Fibroblast of the aortic adventitia (primary cell): ENCODE results near the gene CEP85L. TPM values are rescaled to one million over a fixed set of nuclear protein-coding genes. Genes with fewer than 3 reads are reported as not detected.

Source experiments
- DNase-seq: peaks from one replicate; pipeline ENCODE4 v3.0.0-alpha.2; 2010; ENCODE audit warnings: low read depth
- H3K4me3 ChIP-seq: 2 replicates; pipeline ENCODE4 v1.5.1; 2011; ENCODE audit warnings: low read depth, mild to moderate bottlenecking, control low read depth, low read length, moderate library complexity
- CTCF ChIP-seq: IDR thresholded peaks from 2 replicates; pipeline ENCODE4 v1.5.1; 2011; ENCODE audit warnings: mild to moderate bottlenecking, low read length, control low read depth, inconsistent platforms; ENCODE audit not compliant: insufficient read depth
- total RNA-seq: library from RNA; depleted of rRNA; stranded (reverse); fragments of >200 nt; gene quantifications from 2 replicates; pipeline ENCODE4 v1.2.3, GENCODE V29; 2012; ENCODE audit warnings: low replicate concordance

The CEP85L gene
- 10.8 and 17.1 TPM in 2 replicates for total RNA-seq

DNA sequence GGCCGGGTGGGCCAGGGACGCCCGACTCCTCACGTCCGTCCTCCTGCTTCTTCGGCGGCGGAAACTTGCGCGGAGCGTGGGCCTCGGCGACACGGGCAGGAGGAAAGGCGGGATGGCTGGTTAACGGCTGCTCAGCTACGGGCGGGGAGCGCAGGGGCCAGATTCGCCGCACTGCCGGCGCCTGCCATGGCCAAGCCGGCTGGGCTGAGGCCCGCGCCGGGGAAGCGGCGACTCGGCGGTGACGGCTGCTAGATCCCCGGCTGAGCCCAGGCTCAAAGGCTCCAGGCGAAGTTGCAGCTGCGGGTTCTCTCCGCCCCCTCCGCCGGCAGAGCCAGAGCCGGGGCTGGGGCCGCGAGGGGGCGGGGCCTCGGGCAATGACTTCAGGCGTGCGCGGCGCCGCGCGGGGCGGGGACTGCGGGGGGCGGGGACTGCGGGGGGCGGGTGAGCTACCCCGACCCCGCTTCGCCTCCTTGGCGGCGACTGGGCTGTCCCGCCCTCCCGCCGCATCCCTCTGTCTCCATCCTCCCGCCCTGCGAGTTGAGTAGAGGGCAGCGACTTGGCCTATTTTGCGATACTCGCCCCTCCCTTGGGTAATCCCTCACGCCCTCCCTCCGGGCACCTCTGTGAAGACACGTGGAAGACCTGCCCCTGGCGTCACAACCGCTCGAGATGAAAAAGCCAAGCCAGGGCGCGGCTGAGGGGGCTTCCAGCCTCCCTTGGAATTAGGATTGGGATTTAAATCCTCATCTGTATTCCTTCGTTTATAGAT, at the start of gene CEP85L:
Gene CEP85L, minus strand, starts transcription at position 310 of the 769 bp plus-strand sequence. CDS start 322 bp downstream, outside the sequence.
- no peak for TF ChIP-seq CTCF
- H3K4me3 ChIP-seq = peak within 1 kb of the TSS; percentile 82
- peak; percentile 81 for DNase-seq

- DNase-seq = no peak
- no peak for TF ChIP-seq CTCF
- H3K4me3 ChIP-seq = no peak overlapping the region
These were observed 49.1 kb upstream of the CEP85L start for GRCh38 chr6:118700531-118700930.

GRCh38 chr6:118697554-118697953, 46.2 kb upstream of the CEP85L start:
- no peak for TF ChIP-seq CTCF
- DNase-seq = no peak
- H3K4me3 ChIP-seq = no peak overlapping the region

GRCh38 chr6:118696271-118696670, 44.9 kb upstream of the CEP85L start:
- H3K4me3 ChIP-seq = no peak overlapping the region
- no peak for TF ChIP-seq CTCF
- no peak for DNase-seq

GRCh38 chr6:118693562-118693961, 42.2 kb upstream of the CEP85L start:
- DNase-seq = no peak

GRCh38 chr6:118685823-118686449, 34.5 kb upstream of the CEP85L start:
- DNase-seq = no peak
- no peak for TF ChIP-seq CTCF

More at GRCh38 chr6:118693562-118693961, 42.2 kb upstream of the CEP85L start:
- no peak overlapping the region for H3K4me3 ChIP-seq
- TF ChIP-seq CTCF = no peak

More at GRCh38 chr6:118685823-118686449, 34.5 kb upstream of the CEP85L start:
- H3K4me3 ChIP-seq = no peak overlapping the region
